Neural cell (in vitro differentiated cells): ENCODE data around the gene HEXIM2. TPM values are rescaled to one million over a fixed set of nuclear protein-coding genes. Genes with fewer than 3 reads are reported as not detected.

Experiments
- H2AFZ ChIP-seq: fragments of 200-600, 300-800 bp; sonication (generic), shearing (Covaris generic); 2 replicates; pipeline ENCODE4 v1.6.0; 2014; ENCODE audit warnings: low read depth, mild to moderate bottlenecking, antibody characterized with exemption, low read length, moderate library complexity
- H3F3A ChIP-seq: fragments of 200-600 bp; shearing (Covaris generic); 2 replicates; pipeline ENCODE4 v1.6.1; 2016; ENCODE audit warnings: mild to moderate bottlenecking, moderate library complexity, mixed read lengths, antibody characterized with exemption, low read length; ENCODE audit not compliant: insufficient read depth, poor library complexity, severe bottlenecking
- H3K27ac ChIP-seq: fragments of 200-600, 300-800 bp; sonication (generic), shearing (Covaris generic); 2 replicates; pipeline ENCODE4 v1.5.1; 2014; ENCODE audit warnings: mild to moderate bottlenecking, low read length, moderate library complexity
- H3K27me3 ChIP-seq: fragments of 300-800, 200-600 bp; sonication (generic), shearing (Covaris generic); 2 replicates; pipeline ENCODE4 v1.6.0; 2014; ENCODE audit warnings: mild to moderate bottlenecking, low read depth, low read length, moderate library complexity; ENCODE audit not compliant: insufficient read depth
- H3K36me3 ChIP-seq: fragments of 300-800, 200-600 bp; sonication (generic), shearing (Covaris generic); 2 replicates; pipeline ENCODE4 v1.5.1; 2014; ENCODE audit warnings: mild to moderate bottlenecking, antibody characterized with exemption, low read length, moderate library complexity; ENCODE audit not compliant: insufficient read depth
- H3K4me2 ChIP-seq: fragments of 300-800, 200-600 bp; sonication (generic), shearing (Covaris generic); 2 replicates; pipeline ENCODE4 v1.6.0; 2014; ENCODE audit warnings: mild to moderate bottlenecking, low read length
- H3K4me3 ChIP-seq: fragments of 300-800, 200-600 bp; sonication (generic), shearing (Covaris generic); 2 replicates; pipeline ENCODE4 v1.5.1; 2014; ENCODE audit warnings: mild to moderate bottlenecking, low read length, moderate library complexity
- H3K79me2 ChIP-seq: fragments of 200-600 bp; shearing (Covaris generic); replicated peaks from 2 replicates; pipeline ENCODE4 v1.6.0; 2014; ENCODE audit warnings: mild to moderate bottlenecking, low read length, moderate library complexity; ENCODE audit not compliant: insufficient read depth
- H3K9ac ChIP-seq: fragments of 300-800, 200-600 bp; sonication (generic), shearing (Covaris generic); 2 replicates; pipeline ENCODE4 v1.6.1; 2016; ENCODE audit warnings: mild to moderate bottlenecking, low read length, mixed read lengths
- H3K9me2 ChIP-seq: fragments of 200-600 bp; shearing (Covaris generic); 2 replicates; pipeline ENCODE4 v1.6.1; 2016; ENCODE audit warnings: mild to moderate bottlenecking, low read length, mixed read lengths; ENCODE audit not compliant: insufficient read depth
- H3K9me3 ChIP-seq: fragments of 200-600, 300-800 bp; sonication (generic), shearing (Covaris generic); 2 replicates; pipeline ENCODE4 v1.6.1; 2016; ENCODE audit warnings: mild to moderate bottlenecking, mixed run types, low read length, moderate library complexity, mixed read lengths
- H4K20me1 ChIP-seq: fragments of 200-600 bp; shearing (Covaris generic); 2 replicates; pipeline ENCODE4 v1.6.1; 2016; ENCODE audit warnings: mild to moderate bottlenecking, mixed run types; ENCODE audit not compliant: insufficient read depth
- EP300 ChIP-seq: fragments of 450-650 bp; conservative IDR thresholded peaks from 2 replicates; pipeline ENCODE4 v1.6.1; 2014; ENCODE audit warnings: antibody characterized with exemption, mild to moderate bottlenecking, moderate library complexity; ENCODE audit not compliant: poor library complexity, severe bottlenecking
- EZH2 ChIP-seq: fragments of 200-600, 300-800 bp; shearing (Covaris generic), sonication (generic); IDR thresholded peaks from 2 replicates; pipeline ENCODE4 v1.6.1; 2014; ENCODE audit warnings: antibody characterized with exemption, low read length, borderline replicate concordance, mild to moderate bottlenecking; ENCODE audit not compliant: insufficient read depth, poor library complexity, severe bottlenecking
- MXI1 ChIP-seq: fragments of 450-650 bp; conservative IDR thresholded peaks from 2 replicates; pipeline ENCODE4 v1.6.1; 2014; ENCODE audit warnings: antibody characterized with exemption, mild to moderate bottlenecking; ENCODE audit not compliant: poor library complexity, severe bottlenecking
- POLR2AphosphoS5 ChIP-seq: IDR thresholded peaks from 2 replicates; pipeline ENCODE4 v1.6.1; 2012
- RAD21 ChIP-seq: fragments of 450-650 bp; conservative IDR thresholded peaks from 2 replicates; pipeline ENCODE4 v1.6.1; 2014; ENCODE audit warnings: antibody characterized with exemption, mild to moderate bottlenecking, moderate library complexity
- SMC3 ChIP-seq: fragments of 450-650 bp; conservative IDR thresholded peaks from 2 replicates; pipeline ENCODE4 v1.6.1; 2014; ENCODE audit warnings: antibody characterized with exemption, mild to moderate bottlenecking, moderate library complexity; ENCODE audit not compliant: poor library complexity
- TAF1 ChIP-seq: IDR thresholded peaks from 2 replicates; pipeline ENCODE4 v1.6.1; 2012; ENCODE audit warnings: low read depth
- polyA plus RNA-seq: library from polyadenylated mRNA; depleted of rRNA; stranded (reverse); fragments of >200 nt; gene quantifications from 2 replicates; pipeline ENCODE4 v1.2.3, GENCODE V29; 2014
- TF ChIP-seq, protein P1 (sequence below): IDR thresholded peaks from 2 replicates; pipeline ENCODE4 v1.6.1; 2012; ENCODE audit warnings: borderline replicate concordance
- TF ChIP-seq, protein P2 (sequence below): fragments of 450-650 bp; IDR thresholded peaks from 2 replicates; pipeline ENCODE4 v1.5.1; 2014; ENCODE audit warnings: antibody characterized with exemption, mild to moderate bottlenecking, moderate library complexity; ENCODE audit not compliant: poor library complexity, severe bottlenecking

The HEXIM2 gene
- polyA plus RNA-seq, 1 donor from 2014 or later, result 13.9 TPM

- Histone ChIP-seq H4K20me1 (no peaks in the 10 kb centered on the region), H3K9me3 (no peaks in the 10 kb centered on the region), H3K4me2 (no peak overlapping the region), H2AFZ (no peak overlapping the region), H3K79me2 (no peaks in the 10 kb centered on the region), H3K4me3 (no peak overlapping the region), H3K9me2 (no peaks in the 10 kb centered on the region), H3K9ac (no peak overlapping the region), H3K27me3 (no peaks in the 10 kb centered on the region), H3K27ac (no peak overlapping the region), H3K36me3 (no peaks in the 10 kb centered on the region), H3F3A (no peaks in the 10 kb centered on the region)
- no peak for TF ChIP-seq EZH2
- TF ChIP-seq POLR2AphosphoS5, result no peak
- TF ChIP-seq SMC3, result no peak
- TF ChIP-seq TAF1, result no peak
- TF ChIP-seq EP300, result no peak
- TF ChIP-seq, protein P1, sequence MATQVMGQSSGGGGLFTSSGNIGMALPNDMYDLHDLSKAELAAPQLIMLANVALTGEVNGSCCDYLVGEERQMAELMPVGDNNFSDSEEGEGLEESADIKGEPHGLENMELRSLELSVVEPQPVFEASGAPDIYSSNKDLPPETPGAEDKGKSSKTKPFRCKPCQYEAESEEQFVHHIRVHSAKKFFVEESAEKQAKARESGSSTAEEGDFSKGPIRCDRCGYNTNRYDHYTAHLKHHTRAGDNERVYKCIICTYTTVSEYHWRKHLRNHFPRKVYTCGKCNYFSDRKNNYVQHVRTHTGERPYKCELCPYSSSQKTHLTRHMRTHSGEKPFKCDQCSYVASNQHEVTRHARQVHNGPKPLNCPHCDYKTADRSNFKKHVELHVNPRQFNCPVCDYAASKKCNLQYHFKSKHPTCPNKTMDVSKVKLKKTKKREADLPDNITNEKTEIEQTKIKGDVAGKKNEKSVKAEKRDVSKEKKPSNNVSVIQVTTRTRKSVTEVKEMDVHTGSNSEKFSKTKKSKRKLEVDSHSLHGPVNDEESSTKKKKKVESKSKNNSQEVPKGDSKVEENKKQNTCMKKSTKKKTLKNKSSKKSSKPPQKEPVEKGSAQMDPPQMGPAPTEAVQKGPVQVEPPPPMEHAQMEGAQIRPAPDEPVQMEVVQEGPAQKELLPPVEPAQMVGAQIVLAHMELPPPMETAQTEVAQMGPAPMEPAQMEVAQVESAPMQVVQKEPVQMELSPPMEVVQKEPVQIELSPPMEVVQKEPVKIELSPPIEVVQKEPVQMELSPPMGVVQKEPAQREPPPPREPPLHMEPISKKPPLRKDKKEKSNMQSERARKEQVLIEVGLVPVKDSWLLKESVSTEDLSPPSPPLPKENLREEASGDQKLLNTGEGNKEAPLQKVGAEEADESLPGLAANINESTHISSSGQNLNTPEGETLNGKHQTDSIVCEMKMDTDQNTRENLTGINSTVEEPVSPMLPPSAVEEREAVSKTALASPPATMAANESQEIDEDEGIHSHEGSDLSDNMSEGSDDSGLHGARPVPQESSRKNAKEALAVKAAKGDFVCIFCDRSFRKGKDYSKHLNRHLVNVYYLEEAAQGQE, result no peak
- no peak for TF ChIP-seq RAD21
- TF ChIP-seq, protein P2, sequence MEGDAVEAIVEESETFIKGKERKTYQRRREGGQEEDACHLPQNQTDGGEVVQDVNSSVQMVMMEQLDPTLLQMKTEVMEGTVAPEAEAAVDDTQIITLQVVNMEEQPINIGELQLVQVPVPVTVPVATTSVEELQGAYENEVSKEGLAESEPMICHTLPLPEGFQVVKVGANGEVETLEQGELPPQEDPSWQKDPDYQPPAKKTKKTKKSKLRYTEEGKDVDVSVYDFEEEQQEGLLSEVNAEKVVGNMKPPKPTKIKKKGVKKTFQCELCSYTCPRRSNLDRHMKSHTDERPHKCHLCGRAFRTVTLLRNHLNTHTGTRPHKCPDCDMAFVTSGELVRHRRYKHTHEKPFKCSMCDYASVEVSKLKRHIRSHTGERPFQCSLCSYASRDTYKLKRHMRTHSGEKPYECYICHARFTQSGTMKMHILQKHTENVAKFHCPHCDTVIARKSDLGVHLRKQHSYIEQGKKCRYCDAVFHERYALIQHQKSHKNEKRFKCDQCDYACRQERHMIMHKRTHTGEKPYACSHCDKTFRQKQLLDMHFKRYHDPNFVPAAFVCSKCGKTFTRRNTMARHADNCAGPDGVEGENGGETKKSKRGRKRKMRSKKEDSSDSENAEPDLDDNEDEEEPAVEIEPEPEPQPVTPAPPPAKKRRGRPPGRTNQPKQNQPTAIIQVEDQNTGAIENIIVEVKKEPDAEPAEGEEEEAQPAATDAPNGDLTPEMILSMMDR, result no peak
- TF ChIP-seq MXI1, result no peak
These were observed 15.9 kb downstream of the HEXIM2 start for GRCh38 chr17:45177563-45177962.

DNA sequence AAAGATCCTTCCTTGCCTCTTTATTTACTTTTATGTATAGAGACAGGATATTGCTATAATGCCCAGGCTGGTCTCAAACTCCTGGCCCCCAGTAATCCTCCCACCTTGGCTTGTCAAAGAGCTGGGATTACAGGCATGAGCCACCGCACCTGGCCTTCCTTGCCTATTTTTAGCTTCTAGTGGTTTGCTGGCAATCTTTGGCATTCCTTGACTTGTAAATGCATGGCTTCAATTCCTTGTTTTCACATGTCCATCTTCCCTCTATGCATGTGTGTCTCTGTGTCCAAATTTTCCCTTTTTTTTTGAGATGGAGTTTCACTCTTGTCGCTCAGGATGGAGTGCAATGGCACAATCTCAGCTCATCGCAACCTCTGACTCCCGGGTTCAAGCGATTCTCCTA lies 22.5 kb downstream of the HEXIM2 start:
- TF ChIP-seq RAD21, result no peak
- no peak for TF ChIP-seq TAF1
- no peak for TF ChIP-seq EZH2
- TF ChIP-seq, protein P1, result no peak
- no peak for TF ChIP-seq POLR2AphosphoS5
- TF ChIP-seq SMC3, result no peak
- TF ChIP-seq, protein P2, result no peak
- no peak for TF ChIP-seq MXI1
- Histone ChIP-seq H3K9ac (no peak overlapping the region), H3F3A (no peaks in the 10 kb centered on the region)

More for the DNA sequence above, 22.5 kb downstream of the HEXIM2 start:
- no peak overlapping the region for H2AFZ ChIP-seq
- no peaks in the 10 kb centered on the region for H3K36me3 ChIP-seq
- H3K79me2 ChIP-seq, result no peaks in the 10 kb centered on the region
- no peaks in the 10 kb centered on the region for H4K20me1 ChIP-seq
- no peaks in the 10 kb centered on the region for H3K9me3 ChIP-seq
- H3K9me2 ChIP-seq, result no peaks in the 10 kb centered on the region
- no peak overlapping the region for H3K4me2 ChIP-seq
- H3K4me3 ChIP-seq, result no peak overlapping the region
- H3K27ac ChIP-seq, result no peak overlapping the region
- H3K27me3 ChIP-seq, result no peaks in the 10 kb centered on the region
